Measurements from ENCODE around the gene ADARB1.

- TF ChIP-seq CTCF (IDR thresholded peaks at IDR 0.05), result no peak
- no peak for TF ChIP-seq EP300 (IDR thresholded peaks at IDR 0.05)
- no peak for TF ChIP-seq POLR2AphosphoS5 (IDR thresholded peaks at IDR 0.05)
Measured at GRCh38 chr21:45251635-45252447, 177.5 kb downstream of the ADARB1 start.

Measured in stomach (tissue), 4 donors.